HCT116 (cell line): Measurements from ENCODE around the gene GNG13. TPM values are rescaled to one million over a fixed set of nuclear protein-coding genes. Genes with fewer than 3 reads are reported as not detected.

Source experiments
- ATAC-seq: fragments of 200-7000 bp; cut with Tn5 transposase; 2 replicates; pipeline ENCODE4 v1.9.1; 2020; ENCODE audit warnings: mild to moderate bottlenecking, moderate library complexity
- BruUV-seq: library from RNA; stranded (reverse); fragments of 400-500 nt; replicated peaks from 2 replicates; lab custom pipeline; 2021; lab: Mats Ljungman, UMichigan
- CTCF ChIA-PET: fragments of 300-600 bp; sonication (Branson Sonifier 250); formaldehyde crosslinking; loops from one replicate; lab custom pipeline; 2021; ENCODE audit warnings: antibody characterized with exemption; lab: Charles Lee
- POLR2A ChIA-PET: fragments of 300-600, 350-600 bp; sonication (Branson Sonifier 250); formaldehyde crosslinking; loops from one replicate; lab custom pipeline; 2021; ENCODE audit warnings: antibody characterized with exemption; lab: Charles Lee
- RAD21 ChIA-PET, 2 experiments: fragments of 300-600 bp; sonication (Branson Sonifier 250); formaldehyde crosslinking; loops; one replicate each; lab custom pipeline; 2023; ENCODE audit warnings: low total read pairs in 2 of 2; ENCODE audit not compliant: uncharacterized antibody in 2 of 2, unreplicated experiment in 2 of 2, low non-redundant PET in 1 of 2; lab: Charles Lee
- DNase-seq: peaks from one replicate; pipeline ENCODE4 v3.0.0-alpha.2; 2010; ENCODE audit warnings: low read depth, low spot score
- H2AFZ ChIP-seq: fragments of 200-600 bp; shearing (Covaris generic), sonication (generic); 2 replicates; pipeline ENCODE4 v1.6.1; 2017; ENCODE audit warnings: low read depth, mixed run types, mixed read lengths, antibody characterized with exemption, low read length; ENCODE audit not compliant: poor library complexity, severe bottlenecking
- H3K27ac ChIP-seq: 2 replicates; pipeline ENCODE4 v1.5.1; 2012; ENCODE audit warnings: low read depth, low read length
- H3K27me3 ChIP-seq: fragments of 200-600 bp; sonication (generic); 2 replicates; pipeline ENCODE4 v1.6.1; 2016; ENCODE audit warnings: mixed run types, low read length, mixed read lengths; ENCODE audit not compliant: insufficient read depth
- H3K36me3 ChIP-seq, 2 experiments: fragments of 200-500 bp in 1 of 2; fragments of 200-600 bp in 1 of 2; sonication (Bioruptor generic) in 1 of 2; sonication (generic) in 1 of 2; 2 replicates each; pipeline versions ENCODE4 v1.5.1 to v1.6.1; 2014 to 2016; ENCODE audit warnings: low read length in 2 of 2, inconsistent platforms in 1 of 2, mixed read lengths in 1 of 2, mixed run types in 1 of 2; ENCODE audit not compliant: insufficient read depth in 2 of 2, control insufficient read depth in 1 of 2
- H3K4me1 ChIP-seq, 2 experiments: fragments of 200-600 bp in 1 of 2; sonication (generic) in 1 of 2; 2 replicates each; pipeline versions ENCODE4 v1.5.1 to v1.6.1; 2012 to 2017; ENCODE audit warnings: low read length in 2 of 2, inconsistent platforms in 1 of 2, mild to moderate bottlenecking in 1 of 2, mixed read lengths in 1 of 2, mixed run types in 1 of 2, moderate library complexity in 1 of 2; ENCODE audit not compliant: insufficient read depth in 2 of 2, control insufficient read depth in 1 of 2
- H3K4me2 ChIP-seq: fragments of 200-600 bp; sonication (generic); 2 replicates; pipeline ENCODE4 v1.6.1; 2017; ENCODE audit warnings: mixed run types, low read length, mixed read lengths
- H3K4me3 ChIP-seq, 2 experiments: fragments of 200-600 bp in 1 of 2; sonication (generic) in 1 of 2; replicated peaks in 1 of 2; 2 replicates each; pipeline ENCODE4 v1.5.1; 2011 to 2016; ENCODE audit warnings: low read length in 2 of 2, control low read depth in 1 of 2, low read depth in 1 of 2, mild to moderate bottlenecking in 1 of 2, mixed read lengths in 1 of 2, mixed run types in 1 of 2
- H3K79me2 ChIP-seq: fragments of 200-600 bp; sonication (generic); 2 replicates; pipeline ENCODE4 v1.6.1; 2017; ENCODE audit warnings: mild to moderate bottlenecking, mixed run types, low read length, moderate library complexity, mixed read lengths; ENCODE audit not compliant: insufficient read depth
- H3K9ac ChIP-seq: fragments of 200-600 bp; sonication (generic); 2 replicates; pipeline ENCODE4 v1.6.1; 2016; ENCODE audit warnings: low read length, mixed read lengths
- H3K9me2 ChIP-seq: fragments of 200-600 bp; sonication (generic), shearing (Covaris generic); 2 replicates; pipeline ENCODE4 v1.6.1; 2017; ENCODE audit warnings: mixed run types, mild to moderate bottlenecking, moderate library complexity; ENCODE audit not compliant: insufficient read depth
- H3K9me3 ChIP-seq, 2 experiments: fragments of 200-500 bp in 1 of 2; fragments of 200-600 bp in 1 of 2; sonication (Bioruptor generic) in 1 of 2; sonication (generic) in 1 of 2; 2 replicates each; pipeline ENCODE4 v1.6.1; 2014 to 2017; ENCODE audit warnings: low read length in 2 of 2, mixed read lengths in 2 of 2, inconsistent platforms in 1 of 2, low read depth in 1 of 2, mild to moderate bottlenecking in 1 of 2, mixed run types in 1 of 2, moderate library complexity in 1 of 2; ENCODE audit not compliant: control insufficient read depth in 1 of 2, insufficient read depth in 1 of 2
- H4K20me1 ChIP-seq: fragments of 200-600 bp; sonication (generic), shearing (Covaris generic); 2 replicates; pipeline ENCODE4 v1.6.1; 2017; ENCODE audit warnings: mixed run types, mild to moderate bottlenecking, moderate library complexity; ENCODE audit not compliant: insufficient read depth
- ATF3 ChIP-seq: IDR thresholded peaks from 2 replicates; pipeline ENCODE4 v1.6.1; 2012
- CEBPB ChIP-seq: IDR thresholded peaks from 2 replicates; pipeline ENCODE4 v1.6.1; 2012; ENCODE audit warnings: low read depth
- CTCF ChIP-seq, 3 experiments: fragments of 200-600 bp in 1 of 3; sonication (generic) in 1 of 3; IDR thresholded peaks in 2 of 3; conservative IDR thresholded peaks in 1 of 3; 2 replicates each; pipeline ENCODE4 v1.5.1; 2012 to 2017; ENCODE audit warnings: low read depth in 2 of 3, low read length in 2 of 3, antibody characterized with exemption in 1 of 3, borderline replicate concordance in 1 of 3, control low read depth in 1 of 3, mild to moderate bottlenecking in 1 of 3, mixed read lengths in 1 of 3, mixed run types in 1 of 3, moderate library complexity in 1 of 3; ENCODE audit not compliant: insufficient read depth in 1 of 3
- EGR1 ChIP-seq: IDR thresholded peaks from 2 replicates; pipeline ENCODE4 v1.6.1; 2012; ENCODE audit warnings: low read depth
- ELF1 ChIP-seq: IDR thresholded peaks from 2 replicates; pipeline ENCODE4 v1.6.1; 2012; ENCODE audit warnings: low read depth, borderline replicate concordance
- EZH2 ChIP-seq: fragments of 200-600 bp; sonication (generic); IDR thresholded peaks from 2 replicates; pipeline ENCODE4 v1.6.1; 2017; ENCODE audit warnings: antibody characterized with exemption, mixed run types
- JUND ChIP-seq: IDR thresholded peaks from 2 replicates; pipeline ENCODE4 v1.6.1; 2012
- MAX ChIP-seq: IDR thresholded peaks from 2 replicates; pipeline ENCODE4 v1.6.1; 2012
- SIN3A ChIP-seq: IDR thresholded peaks from 2 replicates; pipeline ENCODE4 v1.6.1; 2012; ENCODE audit warnings: low read depth
- SP1 ChIP-seq: IDR thresholded peaks from 2 replicates; pipeline ENCODE4 v1.6.1; 2012; ENCODE audit warnings: low read depth
- SRF ChIP-seq: IDR thresholded peaks from 2 replicates; pipeline ENCODE4 v1.6.1; 2012; ENCODE audit warnings: low read depth
- YY1 ChIP-seq: IDR thresholded peaks from 2 replicates; pipeline ENCODE4 v1.6.1; 2011; ENCODE audit warnings: low read length, low read depth, moderate library complexity, mild to moderate bottlenecking; ENCODE audit not compliant: insufficient replicate concordance; ENCODE audit errors: extremely low read depth
- ZBTB33 ChIP-seq: IDR thresholded peaks from 2 replicates; pipeline ENCODE4 v1.6.1; 2011; ENCODE audit warnings: mild to moderate bottlenecking, low read length, moderate library complexity; ENCODE audit not compliant: insufficient replicate concordance; ENCODE audit errors: extremely low read depth
- ZFX ChIP-seq: fragments of 450-650 bp; IDR thresholded peaks from 2 replicates; pipeline ENCODE4 v1.6.1; 2017
- ZNF274 ChIP-seq: fragments of 200-500 bp; sonication (Bioruptor generic); IDR thresholded peaks from 2 replicates; pipeline ENCODE4 v1.6.1; 2014; ENCODE audit warnings: mild to moderate bottlenecking, low read depth, low read length, inconsistent platforms
- intact Hi-C: fragments of 100-400 bp; cut with micrococcal nuclease; formaldehyde crosslinking; loops from 2 replicates; pipeline ENCODE4 v1.10.0; 2022
- total RNA-seq: library from RNA; stranded (reverse); gene quantifications from one replicate; pipeline ENCODE4 v1.2.1, GENCODE V29; 2021; ENCODE audit not compliant: unreplicated experiment

Gene GNG13
- total RNA-seq, 1 experiment from 2014 or later, result not detected

GRCh38 chr16:818132-818531, 17.6 kb upstream of the GNG13 start:
- ATAC-seq, result no peak
- no peaks in the 10 kb centered on the region for H3K36me3 ChIP-seq
- no peaks in the 10 kb centered on the region for H4K20me1 ChIP-seq
- H3K27me3 ChIP-seq, result no peaks in the 10 kb centered on the region
- ChIA-PET POLR2A (no interaction called here), RAD21 (no interaction called here), CTCF (no interaction called here)
- BruUV-seq, result no TSS peak
- no peak overlapping the region for H3K27ac ChIP-seq
- no peak overlapping the region for H3K9ac ChIP-seq
- H3K4me1 ChIP-seq, result peaks cover 24 to 31% of the 10 kb centered on the region in 2 experiments
- H3K9me3 ChIP-seq, result no peaks in the 10 kb centered on the region
- intact Hi-C loops, result no loop called here
- H2AFZ ChIP-seq, result no peak overlapping the region
- no peak for DNase-seq
- TF ChIP-seq MAX (no peak), SIN3A (no peak), SRF (no peak), EZH2 (no peak)
- H3K4me2 ChIP-seq, result no peak overlapping the region
- no peak overlapping the region for H3K4me3 ChIP-seq
- H3K79me2 ChIP-seq, result no peaks in the 10 kb centered on the region
- no peaks in the 10 kb centered on the region for H3K9me2 ChIP-seq

GRCh38 chr16:817001-817906, 16.7 kb upstream of the GNG13 start:
- CTCF ChIA-PET, result no interaction called here
- intact Hi-C loops, result no loop called here
- DNase-seq, result no peak
- BruUV-seq, result no TSS peak
- no peaks in the 10 kb centered on the region for H3K79me2 ChIP-seq
- no peak overlapping the region for H2AFZ ChIP-seq
- H3K9me2 ChIP-seq, result no peaks in the 10 kb centered on the region
- H3K4me2 ChIP-seq, result no peak overlapping the region
- no peak overlapping the region for H3K27ac ChIP-seq
- H3K4me1 ChIP-seq, result peaks cover 24 to 31% of the 10 kb centered on the region in 2 experiments
- no peak for TF ChIP-seq ZFX
- no peak for TF ChIP-seq MAX
- TF ChIP-seq CTCF (IDR thresholded peaks at IDR 0.05 in 2 of 3, conservative IDR thresholded peaks at IDR 0.05 in 1 of 3; ENCODE audit: borderline replicate concordance in 1 of 3, insufficient read depth in 1 of 3, low read depth in 2 of 3, low read length in 2 of 3), result no peak
- TF ChIP-seq ZNF274, result no peak
- no peak for TF ChIP-seq YY1
- no peak for TF ChIP-seq ATF3
- TF ChIP-seq ELF1, result no peak
- no peak for TF ChIP-seq JUND
- no peak for TF ChIP-seq EGR1
- no peak for TF ChIP-seq CEBPB
- TF ChIP-seq ZBTB33, result no peak
- no peak for TF ChIP-seq SP1
- TF ChIP-seq, all 23 proteins: peak for 0
- ChIA-PET POLR2A (no interaction called here), RAD21 (no interaction called here)
- H3K9me3 ChIP-seq, result no peaks in the 10 kb centered on the region
- no peaks in the 10 kb centered on the region for H4K20me1 ChIP-seq
- no peaks in the 10 kb centered on the region for H3K36me3 ChIP-seq
- H3K9ac ChIP-seq, result no peak overlapping the region
- H3K4me3 ChIP-seq, result no peak overlapping the region
- no peak for ATAC-seq
- H3K27me3 ChIP-seq, result no peaks in the 10 kb centered on the region
